ENCODE results near the gene EEA1.

The EEA1 gene

GRCh38 chr12:92899386-92900001 lies 29.6 kb downstream of the EEA1 start:
- DNase-seq (ENCODE audit: extremely low spot score, insufficient read length, low read depth) (no peak), FAIRE-seq (no peak)

DNA sequence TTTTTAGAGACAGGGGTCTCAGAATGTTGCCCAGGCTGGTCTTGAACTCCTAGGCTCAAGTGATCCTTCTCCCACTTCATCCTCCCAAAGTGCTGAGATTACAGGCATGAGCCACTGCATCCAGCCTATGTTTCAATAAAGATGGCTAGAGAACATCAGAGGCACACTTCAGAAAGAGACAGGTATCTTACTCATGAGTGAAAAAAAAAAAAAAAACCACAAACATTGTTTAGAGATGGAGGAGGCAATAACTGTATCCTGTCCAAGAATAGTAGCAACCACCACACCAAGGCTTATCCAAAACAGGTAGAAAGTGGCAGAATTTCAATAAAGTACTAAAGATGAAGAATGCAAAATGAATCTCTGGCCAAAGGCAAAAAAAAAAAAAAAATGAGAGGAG lies 30.3 kb downstream of the EEA1 start:
- DNase-seq (ENCODE audit: extremely low spot score, insufficient read length, low read depth): no peak
- no peak for FAIRE-seq

DNA sequence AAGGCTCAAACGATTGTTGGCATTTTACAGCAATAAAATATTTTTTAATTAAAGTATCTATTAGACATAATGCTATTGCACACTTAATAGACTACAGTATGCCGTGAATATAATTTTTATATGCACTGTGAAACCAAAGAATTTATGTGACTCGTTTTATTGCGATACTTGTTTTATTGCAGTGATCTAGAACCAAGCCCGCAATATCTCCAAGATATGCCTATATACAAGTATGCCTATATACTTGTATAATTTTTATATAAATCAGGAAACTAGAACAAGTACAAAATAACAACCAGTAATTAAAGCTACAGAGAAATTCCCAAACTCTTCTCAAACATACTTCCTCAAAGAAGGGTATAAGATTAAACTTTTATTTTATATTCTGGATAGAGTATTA lies 31.3 kb downstream of the EEA1 start:
- FAIRE-seq (no peak), DNase-seq (ENCODE audit: extremely low spot score, insufficient read length, low read depth) (no peak)

DNA sequence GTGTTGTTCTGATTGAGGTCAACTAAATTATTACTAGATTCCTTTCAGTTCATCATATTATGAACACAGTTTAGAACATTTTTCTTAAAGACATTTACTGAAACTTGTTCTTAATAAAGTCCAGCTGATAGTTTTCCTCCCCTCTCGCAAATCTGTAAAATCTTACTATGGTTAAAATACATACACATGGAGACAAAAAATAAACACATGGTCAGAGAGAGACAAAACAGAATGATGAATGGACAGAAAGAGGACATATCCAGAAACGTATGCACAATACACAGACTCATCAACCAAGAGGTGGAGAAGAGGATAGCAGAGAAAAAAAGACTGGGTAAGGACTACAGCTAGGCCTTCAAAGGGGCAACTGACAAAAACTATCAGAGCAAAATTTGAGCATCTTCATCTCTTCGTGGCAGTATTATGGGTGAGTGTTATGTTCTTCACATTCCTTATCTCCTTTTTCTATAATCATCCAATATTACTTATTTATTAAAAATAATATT lies 38.4 kb downstream of the EEA1 start:
- FAIRE-seq (no peak), DNase-seq (ENCODE audit: extremely low spot score, insufficient read length, low read depth) (no peak)

DNA sequence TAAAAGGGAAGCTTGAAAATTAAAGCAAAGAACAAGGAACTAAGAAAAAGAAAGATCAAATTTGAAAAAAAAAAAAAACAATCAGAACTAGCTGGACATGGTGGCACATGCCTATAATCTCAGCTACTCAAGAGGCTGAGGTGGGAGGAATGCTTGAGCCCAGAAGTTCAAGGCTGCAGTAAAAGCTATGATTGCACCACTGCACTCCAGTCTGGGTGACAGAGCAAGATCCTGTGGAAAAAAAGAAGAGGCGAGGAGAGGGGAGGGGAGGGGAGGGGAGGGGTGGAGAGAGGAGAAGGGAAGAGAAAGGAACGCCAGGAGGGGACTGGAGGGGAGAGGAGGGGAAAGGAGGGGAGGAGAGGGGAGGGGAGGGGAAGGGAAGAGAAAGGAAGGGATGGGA lies 43.0 kb downstream of the EEA1 start:
- DNase-seq (ENCODE audit: extremely low spot score, insufficient read length, low read depth) (no peak), FAIRE-seq (no peak)

DNA sequence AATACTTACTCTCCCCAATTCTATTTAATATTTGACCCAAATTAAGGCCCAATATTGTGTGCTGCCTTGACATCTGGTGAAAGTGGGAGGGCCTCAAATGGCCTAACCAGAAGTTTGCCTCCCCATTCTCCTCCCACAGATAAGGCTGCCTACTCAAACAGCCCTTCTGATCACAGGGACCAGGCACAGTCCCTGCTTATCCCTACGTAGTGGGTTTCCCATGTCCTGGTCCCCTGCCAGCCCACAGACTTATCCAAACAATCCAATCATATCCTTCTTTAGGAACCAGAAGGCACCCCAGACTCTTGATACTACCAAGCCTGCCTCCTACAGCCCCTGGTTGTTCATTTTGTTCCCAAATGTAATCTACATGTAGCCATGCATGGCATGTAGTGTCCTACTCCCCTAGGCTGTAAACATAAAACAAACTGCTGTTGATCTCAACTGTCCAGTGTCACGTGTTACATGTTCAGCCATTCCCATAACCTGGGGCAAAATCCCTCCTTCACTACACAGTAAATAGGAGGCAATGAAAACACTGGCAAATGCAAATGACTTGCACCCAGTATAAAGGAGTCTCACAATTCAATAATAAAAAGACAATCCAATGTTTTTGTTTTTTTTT lies 49.3 kb downstream of the EEA1 start:
- DNase-seq (ENCODE audit: extremely low spot score, insufficient read length, low read depth) (no peak), FAIRE-seq (no peak)

- FAIRE-seq (no peak), DNase-seq (ENCODE audit: extremely low spot score, insufficient read length, low read depth) (no peak)
Observed at GRCh38 chr12:92877904-92878303, 51.2 kb downstream of the EEA1 start.

DNA sequence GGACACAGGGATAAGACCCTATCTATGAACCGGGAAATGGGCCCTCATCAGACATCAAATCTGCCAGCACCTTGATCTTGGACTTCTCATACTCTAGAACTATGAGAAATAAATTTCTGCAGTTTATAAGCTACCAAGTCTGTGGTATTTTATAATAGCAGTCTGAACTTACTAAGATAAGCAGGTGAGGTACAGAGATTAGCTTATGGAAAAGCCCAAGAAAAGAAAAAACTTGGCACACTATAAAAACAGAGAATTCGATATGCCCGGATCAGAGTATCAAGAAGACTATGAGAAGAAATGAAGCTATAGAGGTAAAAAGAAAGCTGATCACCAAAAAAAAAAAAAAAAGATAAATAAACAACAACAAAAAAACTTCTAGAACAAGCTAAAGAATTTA lies 52.6 kb downstream of the EEA1 start:
- FAIRE-seq: no peak
- DNase-seq (ENCODE audit: extremely low spot score, insufficient read length, low read depth): no peak

DNA sequence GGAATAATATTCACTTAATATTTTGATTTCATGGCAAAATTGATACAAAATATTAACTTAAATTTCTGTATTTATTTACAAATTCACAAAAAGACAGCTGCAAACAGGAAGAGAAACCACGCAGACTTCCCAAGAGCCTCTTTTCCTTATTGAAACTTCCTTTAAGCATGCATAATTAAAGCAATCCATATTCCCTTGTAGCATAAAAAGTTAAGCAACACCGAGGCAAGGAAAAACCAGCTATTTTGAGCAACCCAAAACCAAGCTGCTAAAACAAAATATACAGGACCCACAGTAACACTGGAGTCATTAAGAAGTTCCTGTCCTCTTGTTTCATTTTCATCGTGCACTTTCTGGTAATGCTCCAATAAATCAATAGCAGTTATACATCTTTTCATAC lies 58.0 kb downstream of the EEA1 start:
- DNase-seq (ENCODE audit: extremely low spot score, insufficient read length, low read depth) (no peak), FAIRE-seq (no peak)

DNA sequence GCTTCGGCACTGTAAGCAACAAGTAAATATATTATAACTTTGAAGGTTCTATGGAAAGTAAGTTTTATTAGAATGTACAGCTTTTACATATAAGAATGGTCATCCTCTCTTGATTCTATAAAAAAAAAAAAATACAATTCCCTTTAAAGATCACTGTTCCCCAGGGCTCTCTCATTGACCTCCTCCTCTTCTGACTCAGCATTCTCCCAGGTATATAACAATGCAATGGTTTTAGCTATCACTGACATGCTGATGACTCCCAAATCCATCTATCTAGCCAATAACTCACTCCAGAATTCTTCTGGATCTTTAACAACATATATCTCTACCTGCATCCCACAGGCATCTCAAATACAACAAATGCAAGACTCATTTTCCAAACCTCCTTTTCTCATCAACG lies 62.7 kb downstream of the EEA1 start:
- DNase-seq (ENCODE audit: extremely low spot score, insufficient read length, low read depth) (no peak), FAIRE-seq (no peak)

DNA sequence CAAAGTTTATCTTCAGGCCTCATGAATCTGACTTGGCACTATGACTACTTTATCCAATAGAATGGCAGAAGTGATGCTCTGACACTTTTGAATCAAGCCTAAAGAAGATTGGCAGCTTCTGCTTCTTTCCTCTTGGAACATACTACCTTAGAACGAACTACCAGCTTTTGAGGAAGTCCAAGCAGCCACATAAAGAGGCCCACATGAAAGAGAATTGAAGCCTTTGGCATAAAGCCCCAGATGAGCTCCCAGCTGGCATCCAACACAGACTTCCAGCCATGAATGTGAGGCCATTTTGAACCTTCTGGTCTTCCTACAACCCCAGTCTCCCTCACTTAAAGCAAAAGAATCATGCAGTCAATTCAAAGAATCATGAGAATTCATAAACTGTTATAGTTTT lies 65.8 kb downstream of the EEA1 start:
- FAIRE-seq (no peak), DNase-seq (ENCODE audit: extremely low spot score, insufficient read length, low read depth) (no peak)

DNA sequence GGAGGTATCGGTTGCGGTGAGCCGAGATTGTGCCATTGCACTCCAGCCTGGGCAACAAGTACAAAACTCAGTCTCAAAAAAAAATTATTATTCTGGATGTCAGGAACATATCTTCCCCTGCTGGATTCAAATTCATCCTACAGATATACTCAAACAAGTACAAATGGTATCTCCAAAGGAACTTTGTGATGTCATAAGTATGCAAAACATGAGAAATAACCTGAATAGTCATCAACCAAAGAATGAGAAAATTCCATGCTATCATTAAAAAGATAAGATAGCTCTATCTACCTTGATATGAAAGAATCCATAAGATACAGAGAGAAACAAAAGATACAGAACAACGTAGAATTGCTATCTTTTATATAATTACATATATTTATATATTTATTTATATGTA lies 67.7 kb downstream of the EEA1 start:
- DNase-seq (ENCODE audit: extremely low spot score, insufficient read length, low read depth) (no peak), FAIRE-seq (no peak)

DNA sequence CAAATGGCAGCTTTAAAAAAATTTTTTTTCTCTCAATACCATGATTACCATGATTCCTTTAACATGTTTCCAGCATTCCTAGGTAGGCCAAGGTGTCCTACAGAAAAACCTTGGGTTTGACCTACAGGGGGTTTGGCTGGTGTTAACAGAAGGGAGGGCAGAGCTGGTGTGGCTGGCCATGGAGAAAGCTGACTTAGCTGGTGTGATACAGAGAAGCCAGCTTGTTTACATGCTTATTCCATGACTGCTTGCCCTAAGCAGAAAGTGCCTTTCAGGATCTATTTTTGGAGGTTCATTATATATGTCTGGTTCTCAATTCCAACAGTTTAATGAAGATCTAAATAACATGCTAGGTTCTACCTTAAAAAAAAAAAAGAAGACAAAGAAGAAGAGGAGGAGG lies 68.6 kb downstream of the EEA1 start:
- no peak for FAIRE-seq
- no peak for DNase-seq (ENCODE audit: extremely low spot score, insufficient read length, low read depth)

GRCh38 chr12:92859650-92860386 lies 69.3 kb downstream of the EEA1 start:
- DNase-seq (ENCODE audit: extremely low spot score, insufficient read length, low read depth) (no peak), FAIRE-seq (no peak)

DNA sequence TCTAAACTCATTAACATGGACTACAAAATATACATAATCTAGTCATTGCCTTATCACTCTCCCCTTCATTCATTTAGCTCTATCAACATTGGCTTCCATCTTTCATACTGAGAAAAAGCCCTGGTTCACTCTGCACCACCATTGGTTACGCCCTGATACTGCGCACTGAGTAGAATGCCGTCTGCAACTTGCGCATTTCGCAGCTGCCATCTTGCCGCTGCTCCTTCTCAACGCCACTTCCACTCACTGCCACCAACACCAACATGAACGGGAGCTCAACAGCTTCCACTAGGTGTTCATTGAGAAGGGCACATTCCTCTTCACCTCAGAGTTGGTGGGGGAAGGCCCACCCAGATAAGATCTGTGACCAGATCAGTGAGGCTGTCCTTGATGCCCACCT lies 71.3 kb downstream of the EEA1 start:
- FAIRE-seq (no peak), DNase-seq (ENCODE audit: extremely low spot score, insufficient read length, low read depth) (no peak)

GRCh38 chr12:92854344-92854743 lies 74.8 kb downstream of the EEA1 start:
- DNase-seq (ENCODE audit: extremely low spot score, insufficient read length, low read depth): no peak
- FAIRE-seq: peak; percentile 53

DNA sequence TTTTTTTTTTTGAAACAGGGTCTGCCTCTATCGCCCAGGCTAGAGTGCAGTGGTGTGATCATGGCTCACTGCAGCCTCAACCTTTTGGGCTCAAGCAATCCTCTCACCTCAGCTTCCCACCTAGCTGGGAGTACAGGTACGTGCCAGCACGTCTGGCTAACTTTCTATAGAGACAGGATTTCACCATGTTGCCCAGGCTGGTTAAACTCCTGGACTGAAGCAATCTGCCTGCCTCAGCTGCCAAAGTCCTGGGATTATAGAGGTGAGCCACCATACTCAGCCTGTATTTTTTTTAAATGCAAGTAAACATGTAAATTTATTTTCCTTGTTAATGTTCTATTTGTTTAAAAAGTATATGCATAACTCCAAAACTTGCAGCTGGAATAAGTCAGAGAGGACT lies 80.4 kb downstream of the EEA1 start:
- FAIRE-seq (no peak), DNase-seq (ENCODE audit: extremely low spot score, insufficient read length, low read depth) (no peak)

DNA sequence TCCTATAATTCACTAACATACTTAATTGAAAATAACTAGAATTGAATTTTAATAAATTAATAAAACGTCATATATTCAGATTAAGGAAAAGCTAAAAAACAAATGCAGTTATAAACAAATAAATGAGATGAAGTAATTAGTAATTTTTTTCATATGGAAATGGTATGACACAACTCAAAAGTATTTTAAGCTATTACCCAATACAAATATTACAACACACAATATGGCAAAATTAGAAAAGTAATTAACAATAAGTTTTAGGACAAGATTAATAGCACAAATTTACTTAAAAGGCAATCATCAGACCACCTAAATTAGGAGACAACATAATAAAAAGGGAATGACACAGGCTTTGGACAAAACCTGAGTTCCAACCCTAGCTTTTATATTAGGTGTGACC lies 81.7 kb downstream of the EEA1 start:
- no peak for DNase-seq (ENCODE audit: extremely low spot score, insufficient read length, low read depth)
- FAIRE-seq: no peak

DNA sequence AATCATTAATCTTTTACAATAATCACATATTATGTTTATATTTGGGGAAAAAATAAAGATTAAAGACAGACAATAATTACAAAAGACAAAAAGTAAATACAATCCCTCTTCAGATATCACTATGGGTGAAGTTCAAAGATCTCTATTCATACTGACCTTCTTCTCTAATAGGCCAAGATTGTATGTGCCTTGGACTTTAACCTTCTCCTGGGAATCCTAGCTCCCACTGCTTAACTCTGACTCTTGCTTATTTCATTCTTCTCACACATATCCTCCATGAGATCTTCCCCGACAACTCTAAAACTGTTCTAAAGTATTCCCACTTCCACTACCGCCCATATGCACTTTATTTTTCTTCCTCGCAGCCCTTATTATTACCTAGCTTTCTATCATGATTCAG lies 83.8 kb downstream of the EEA1 start:
- no peak for FAIRE-seq
- DNase-seq (ENCODE audit: extremely low spot score, insufficient read length, low read depth): no peak

DNA sequence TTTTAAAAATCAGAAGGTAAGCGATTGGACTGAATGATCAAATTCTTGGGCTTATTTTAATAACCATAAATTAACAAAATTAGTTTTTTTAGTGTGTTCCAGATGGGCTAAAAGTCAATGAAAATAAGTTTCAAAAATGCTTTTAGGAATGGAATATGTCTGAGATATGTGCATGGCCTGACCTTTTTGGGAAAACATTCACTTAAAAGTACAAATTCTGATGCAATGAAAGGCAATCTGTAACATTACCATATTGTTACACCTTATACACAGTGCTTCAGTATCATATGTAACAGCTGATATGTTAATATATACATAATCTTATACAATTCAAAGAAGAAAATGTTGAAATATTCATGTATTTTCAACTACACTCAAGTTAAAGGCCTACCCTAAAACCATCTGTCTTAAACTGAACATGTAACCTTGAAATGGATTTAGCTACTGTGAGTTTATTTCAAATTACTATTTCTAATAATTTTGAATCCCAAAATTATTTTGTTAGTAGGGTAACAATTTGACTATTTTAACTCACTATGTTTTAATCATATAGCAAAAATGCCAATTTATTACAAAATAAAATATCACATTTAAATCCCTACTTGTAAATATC lies 84.8 kb downstream of the EEA1 start:
- FAIRE-seq: no peak
- no peak for DNase-seq (ENCODE audit: extremely low spot score, insufficient read length, low read depth)

GRCh38 chr12:92829686-92830282 lies 99.3 kb downstream of the EEA1 start:
- DNase-seq (ENCODE audit: extremely low spot score, insufficient read length, low read depth) (no peak), FAIRE-seq (no peak)
